ENCODE results near the gene MAEA. TPM values are rescaled to one million over a fixed set of nuclear protein-coding genes. Genes with fewer than 3 reads are reported as not detected.

Gene MAEA
- polyA plus RNA-seq, 2 donors, result 43.3 to 54.3 TPM

- Histone ChIP-seq H3K9me3 (ENCODE audit: control insufficient read depth in 2 of 2, insufficient read depth in 1 of 2, low read depth in 1 of 2, low read length in 1 of 2) (no peaks in the 10 kb centered on the region), H3K4me1 (ENCODE audit: control insufficient read depth in 2 of 2, insufficient read depth in 2 of 2, low read length in 1 of 2) (no peaks in the 10 kb centered on the region), H3K27ac (ENCODE audit: low read depth in 2 of 2, low read length in 1 of 2) (no peak overlapping the region), H3K4me3 (ENCODE audit: low read depth in 1 of 2, low read length in 2 of 2) (no peak overlapping the region), H3K27me3 (ENCODE audit: control insufficient read depth in 1 of 2, insufficient read depth in 2 of 2, low read length in 2 of 2) (no peaks in the 10 kb centered on the region), H3K36me3 (ENCODE audit: control insufficient read depth in 2 of 2, insufficient read depth in 2 of 2, low read length in 1 of 2) (peaks cover 7 to 58% of the 10 kb centered on the region in 2 donors)
- 89 to 92% methylated on average over 30 of the region's 30 CpGs for WGBS, 2 donors
These were observed 63.7 kb downstream of the MAEA start for GRCh38 chr4:1353186-1354055.

- H3K27ac ChIP-seq (ENCODE audit: low read depth in 2 of 2, low read length in 1 of 2), result no peak overlapping the region
- peaks cover 7 to 57% of the 10 kb centered on the region in 2 donors for H3K36me3 ChIP-seq (ENCODE audit: control insufficient read depth in 2 of 2, insufficient read depth in 2 of 2, low read length in 1 of 2)
- WGBS, 2 donors, result 89 to 91% methylated on average over 36 of the region's 36 CpGs
- no peak overlapping the region for H3K4me3 ChIP-seq (ENCODE audit: low read depth in 1 of 2, low read length in 2 of 2)
- no peaks in the 10 kb centered on the region for H3K4me1 ChIP-seq (ENCODE audit: control insufficient read depth in 2 of 2, insufficient read depth in 2 of 2, low read length in 1 of 2)
- H3K9me3 ChIP-seq (ENCODE audit: control insufficient read depth in 2 of 2, insufficient read depth in 1 of 2, low read depth in 1 of 2, low read length in 1 of 2), result no peaks in the 10 kb centered on the region
- no peaks in the 10 kb centered on the region for H3K27me3 ChIP-seq (ENCODE audit: control insufficient read depth in 1 of 2, insufficient read depth in 2 of 2, low read length in 2 of 2)
These were observed 64.7 kb downstream of the MAEA start for GRCh38 chr4:1354136-1354982.

GRCh38 chr4:1354983-1355275 lies 65.2 kb downstream of the MAEA start:
- no peaks in the 10 kb centered on the region for H3K4me1 ChIP-seq (ENCODE audit: control insufficient read depth in 2 of 2, insufficient read depth in 2 of 2, low read length in 1 of 2)
- peaks cover 7 to 53% of the 10 kb centered on the region in 2 donors for H3K36me3 ChIP-seq (ENCODE audit: control insufficient read depth in 2 of 2, insufficient read depth in 2 of 2, low read length in 1 of 2)
- H3K27ac ChIP-seq (ENCODE audit: low read depth in 2 of 2, low read length in 1 of 2), result no peak overlapping the region
- H3K9me3 ChIP-seq (ENCODE audit: control insufficient read depth in 2 of 2, insufficient read depth in 1 of 2, low read depth in 1 of 2, low read length in 1 of 2), result no peaks in the 10 kb centered on the region
- 93 to 95% methylated on average over 18 of the region's 18 CpGs for WGBS, 2 donors
- no peak overlapping the region for H3K4me3 ChIP-seq (ENCODE audit: low read depth in 1 of 2, low read length in 2 of 2)
- no peaks in the 10 kb centered on the region for H3K27me3 ChIP-seq (ENCODE audit: control insufficient read depth in 1 of 2, insufficient read depth in 2 of 2, low read length in 2 of 2)

GRCh38 chr4:1355378-1355777 lies 65.7 kb downstream of the MAEA start:
- Histone ChIP-seq H3K27me3 (ENCODE audit: control insufficient read depth in 1 of 2, insufficient read depth in 2 of 2, low read length in 2 of 2) (no peaks in the 10 kb centered on the region), H3K4me1 (ENCODE audit: control insufficient read depth in 2 of 2, insufficient read depth in 2 of 2, low read length in 1 of 2) (no peaks in the 10 kb centered on the region), H3K27ac (ENCODE audit: low read depth in 2 of 2, low read length in 1 of 2) (no peak overlapping the region), H3K36me3 (ENCODE audit: control insufficient read depth in 2 of 2, insufficient read depth in 2 of 2, low read length in 1 of 2) (peaks cover 7 to 49% of the 10 kb centered on the region in 2 donors), H3K4me3 (ENCODE audit: low read depth in 1 of 2, low read length in 2 of 2) (no peak overlapping the region), H3K9me3 (ENCODE audit: control insufficient read depth in 2 of 2, insufficient read depth in 1 of 2, low read depth in 1 of 2, low read length in 1 of 2) (no peaks in the 10 kb centered on the region)
- 93 to 97% methylated on average over 14 of the region's 14 CpGs for WGBS, 2 donors

GRCh38 chr4:1356181-1356998 lies 66.7 kb downstream of the MAEA start:
- Histone ChIP-seq H3K36me3 (ENCODE audit: control insufficient read depth in 2 of 2, insufficient read depth in 2 of 2, low read length in 1 of 2) (peaks cover 7 to 55% of the 10 kb centered on the region in 2 donors), H3K9me3 (ENCODE audit: control insufficient read depth in 2 of 2, insufficient read depth in 1 of 2, low read depth in 1 of 2, low read length in 1 of 2) (no peaks in the 10 kb centered on the region), H3K27ac (ENCODE audit: low read depth in 2 of 2, low read length in 1 of 2) (no peak overlapping the region), H3K4me3 (ENCODE audit: low read depth in 1 of 2, low read length in 2 of 2) (no peak overlapping the region), H3K27me3 (ENCODE audit: control insufficient read depth in 1 of 2, insufficient read depth in 2 of 2, low read length in 2 of 2) (no peaks in the 10 kb centered on the region), H3K4me1 (ENCODE audit: control insufficient read depth in 2 of 2, insufficient read depth in 2 of 2, low read length in 1 of 2) (no peaks in the 10 kb centered on the region)
- 58 to 62% methylated on average over 28 of the region's 28 CpGs for WGBS, 2 donors

GRCh38 chr4:1357356-1358248 lies 67.9 kb downstream of the MAEA start:
- Histone ChIP-seq H3K36me3 (ENCODE audit: control insufficient read depth in 2 of 2, insufficient read depth in 2 of 2, low read length in 1 of 2) (peaks cover 7 to 55% of the 10 kb centered on the region in 2 donors), H3K27me3 (ENCODE audit: control insufficient read depth in 1 of 2, insufficient read depth in 2 of 2, low read length in 2 of 2) (no peaks in the 10 kb centered on the region), H3K4me3 (ENCODE audit: low read depth in 1 of 2, low read length in 2 of 2) (no peak overlapping the region), H3K27ac (ENCODE audit: low read depth in 2 of 2, low read length in 1 of 2) (no peak overlapping the region), H3K9me3 (ENCODE audit: control insufficient read depth in 2 of 2, insufficient read depth in 1 of 2, low read depth in 1 of 2, low read length in 1 of 2) (no peaks in the 10 kb centered on the region), H3K4me1 (ENCODE audit: control insufficient read depth in 2 of 2, insufficient read depth in 2 of 2, low read length in 1 of 2) (no peaks in the 10 kb centered on the region)
- WGBS, 2 donors, result 92 to 94% methylated on average over 27 of the region's 27 CpGs

- H3K27ac ChIP-seq (ENCODE audit: low read depth in 2 of 2, low read length in 1 of 2), result no peak overlapping the region
- H3K27me3 ChIP-seq (ENCODE audit: control insufficient read depth in 1 of 2, insufficient read depth in 2 of 2, low read length in 2 of 2), result no peaks in the 10 kb centered on the region
- no peak overlapping the region for H3K4me3 ChIP-seq (ENCODE audit: low read depth in 1 of 2, low read length in 2 of 2)
- WGBS, 2 donors, result 95 to 96% methylated on average over 38 of the region's 38 CpGs
- peaks cover 7 to 50% of the 10 kb centered on the region in 2 donors for H3K36me3 ChIP-seq (ENCODE audit: control insufficient read depth in 2 of 2, insufficient read depth in 2 of 2, low read length in 1 of 2)
- H3K4me1 ChIP-seq (ENCODE audit: control insufficient read depth in 2 of 2, insufficient read depth in 2 of 2, low read length in 1 of 2), result no peaks in the 10 kb centered on the region
- H3K9me3 ChIP-seq (ENCODE audit: control insufficient read depth in 2 of 2, insufficient read depth in 1 of 2, low read depth in 1 of 2, low read length in 1 of 2), result no peaks in the 10 kb centered on the region
These were observed 68.9 kb downstream of the MAEA start for GRCh38 chr4:1358421-1359143.

- H3K27ac ChIP-seq (ENCODE audit: low read depth in 2 of 2, low read length in 1 of 2), result no peak overlapping the region
- H3K9me3 ChIP-seq (ENCODE audit: control insufficient read depth in 2 of 2, insufficient read depth in 1 of 2, low read depth in 1 of 2, low read length in 1 of 2), result no peaks in the 10 kb centered on the region
- no peak overlapping the region for H3K4me3 ChIP-seq (ENCODE audit: low read depth in 1 of 2, low read length in 2 of 2)
- H3K27me3 ChIP-seq (ENCODE audit: control insufficient read depth in 1 of 2, insufficient read depth in 2 of 2, low read length in 2 of 2), result no peaks in the 10 kb centered on the region
- no peaks in the 10 kb centered on the region for H3K4me1 ChIP-seq (ENCODE audit: control insufficient read depth in 2 of 2, insufficient read depth in 2 of 2, low read length in 1 of 2)
- 85 to 91% methylated on average over 14 of the region's 14 CpGs for WGBS, 2 donors
- peaks cover 7 to 47% of the 10 kb centered on the region in 2 donors for H3K36me3 ChIP-seq (ENCODE audit: control insufficient read depth in 2 of 2, insufficient read depth in 2 of 2, low read length in 1 of 2)
These were observed 69.4 kb downstream of the MAEA start for GRCh38 chr4:1359144-1359501.

Measured in esophagus (tissue), 2 donors.